Uterus (tissue), 2 donors: ENCODE results near the gene GRID2.

Experiments
- CTCF ChIP-seq, 4 experiments: fragments of 200-600 bp in 2 of 4; fragments of 450-650 bp in 2 of 4; sonication (generic) in 2 of 4; IDR thresholded peaks; one replicate each; pipeline ENCODE4 v1.5.1; 2016 to 2019; ENCODE audit warnings: antibody characterized with exemption in 4 of 4, mild to moderate bottlenecking in 2 of 4, moderate library complexity in 1 of 4
- POLR2A ChIP-seq, 2 donors: fragments of 450-650 bp; IDR thresholded peaks; one replicate each; pipeline ENCODE4 v1.6.1; 2016; ENCODE audit warnings: antibody characterized with exemption in 2 of 2, mild to moderate bottlenecking in 1 of 2, moderate library complexity in 1 of 2

DNA sequence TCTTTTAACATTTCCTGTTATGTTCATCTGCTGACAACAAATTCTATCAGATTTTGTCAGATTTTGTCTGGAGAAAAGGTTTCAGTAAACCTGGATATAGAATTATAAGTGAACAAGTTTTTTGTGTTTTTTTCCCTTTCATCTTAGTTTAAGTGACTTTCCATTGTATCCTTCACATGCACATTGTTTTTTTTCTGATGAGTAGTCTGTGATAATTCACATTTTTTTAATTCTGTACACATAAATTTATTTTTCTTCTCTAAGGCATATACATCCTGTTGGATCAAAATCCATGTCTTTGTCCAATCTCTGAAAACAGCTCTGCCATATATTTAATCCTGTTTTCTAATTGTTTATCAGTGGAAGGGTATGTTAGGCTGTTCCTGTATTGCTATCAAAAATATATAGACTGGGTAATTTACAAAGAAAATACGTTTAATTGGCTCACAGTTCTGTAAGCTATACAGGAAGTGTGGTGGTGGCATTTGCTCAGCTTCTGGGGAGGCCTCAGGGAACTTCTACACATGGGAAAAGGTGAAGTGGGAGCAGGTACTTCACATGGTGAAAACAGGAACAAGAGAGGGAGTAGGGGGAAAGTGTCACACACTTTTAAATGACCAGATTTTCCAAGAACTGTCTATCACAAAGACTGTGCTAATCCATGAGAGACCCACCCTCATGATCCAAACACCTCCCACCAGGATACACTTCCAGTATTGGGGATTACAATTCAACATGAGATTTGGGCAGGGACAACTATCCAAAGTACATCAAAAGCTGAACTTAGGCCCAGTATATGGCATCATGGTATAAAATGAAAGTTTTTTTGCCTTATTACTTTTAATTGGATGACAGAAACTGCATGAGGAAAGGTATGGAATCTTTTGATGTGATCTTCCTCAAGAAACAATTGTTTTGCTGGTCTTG is 45.6 kb upstream of the GRID2 start:
- no peak for TF ChIP-seq CTCF (IDR thresholded peaks at IDR 0.05)
- no peak for TF ChIP-seq POLR2A (IDR thresholded peaks at IDR 0.05)
